Muscle layer of colon (tissue), 2 donors: ENCODE measurements around the gene HORMAD2.

Experiments
- H3K27ac ChIP-seq: one replicate; pipeline ENCODE4 v1.7.0; 2013; ENCODE audit warnings: low read depth, mild to moderate bottlenecking, low read length, moderate library complexity
- H3K27me3 ChIP-seq, 2 donors: one replicate each; pipeline ENCODE4 v1.7.0; 2013; ENCODE audit warnings: low read length in 2 of 2, mild to moderate bottlenecking in 2 of 2; ENCODE audit not compliant: insufficient read depth in 2 of 2, control insufficient read depth in 1 of 2
- H3K36me3 ChIP-seq: one replicate; pipeline ENCODE4 v1.7.0; 2013; ENCODE audit warnings: mild to moderate bottlenecking, low read length; ENCODE audit not compliant: insufficient read depth
- H3K4me1 ChIP-seq: one replicate; pipeline ENCODE4 v1.7.0; 2013; ENCODE audit warnings: mild to moderate bottlenecking, low read length; ENCODE audit not compliant: insufficient read depth
- H3K4me3 ChIP-seq, 2 donors: one replicate each; pipeline ENCODE4 v1.7.0; 2013; ENCODE audit warnings: low read length in 2 of 2, low read depth in 1 of 2, mild to moderate bottlenecking in 1 of 2, moderate library complexity in 1 of 2
- H3K9ac ChIP-seq: one replicate; pipeline ENCODE4 v1.7.0; 2013; ENCODE audit warnings: low read length
- H3K9me3 ChIP-seq: one replicate; pipeline ENCODE4 v1.7.0; 2013; ENCODE audit warnings: mild to moderate bottlenecking, low read length
- donor health status: abdominal sarcoma.
- donor health status: Adenocarcinoma of cecum.

HORMAD2 gene

DNA sequence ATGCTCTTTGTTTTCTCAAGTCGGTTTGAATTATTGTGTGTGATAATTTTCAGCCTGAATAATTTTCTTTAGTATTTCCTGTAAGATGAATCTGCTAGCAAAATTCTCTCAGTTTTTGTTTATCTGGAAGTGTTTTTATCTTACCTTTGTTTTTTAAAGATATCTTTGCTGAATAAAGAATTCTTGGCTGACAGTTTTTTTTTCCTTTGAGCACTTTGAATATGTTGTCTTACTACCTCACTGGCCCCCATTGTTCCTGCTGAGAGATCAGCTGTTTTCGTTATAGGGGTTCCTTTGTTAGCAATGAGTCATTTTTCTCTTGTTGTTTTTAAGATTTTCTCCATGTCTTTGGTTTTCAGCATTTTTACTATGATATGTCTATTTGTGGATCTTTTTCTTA is 63.0 kb downstream of the HORMAD2 start:
- no peak overlapping the region for H3K4me3 ChIP-seq
- H3K27ac ChIP-seq: no peak overlapping the region
- no peaks in the 10 kb centered on the region for H3K27me3 ChIP-seq
- no peak overlapping the region for H3K9ac ChIP-seq
- H3K9me3 ChIP-seq: no peaks in the 10 kb centered on the region
- no peaks in the 10 kb centered on the region for H3K36me3 ChIP-seq
- no peaks in the 10 kb centered on the region for H3K4me1 ChIP-seq

- no peak overlapping the region for H3K27ac ChIP-seq
- no peak overlapping the region for H3K4me3 ChIP-seq
- H3K36me3 ChIP-seq: no peaks in the 10 kb centered on the region
- H3K27me3 ChIP-seq: no peaks in the 10 kb centered on the region
- no peaks in the 10 kb centered on the region for H3K4me1 ChIP-seq
- H3K9me3 ChIP-seq: no peaks in the 10 kb centered on the region
- H3K9ac ChIP-seq: no peak overlapping the region
Measured at GRCh38 chr22:30144391-30144790, 64.1 kb downstream of the HORMAD2 start.

GRCh38 chr22:30150212-30150611 is 69.9 kb downstream of the HORMAD2 start:
- Histone ChIP-seq H3K9ac (no peak overlapping the region), H3K27me3 (no peaks in the 10 kb centered on the region), H3K9me3 (no peaks in the 10 kb centered on the region), H3K4me3 (no peak overlapping the region), H3K27ac (no peak overlapping the region), H3K36me3 (no peaks in the 10 kb centered on the region), H3K4me1 (no peaks in the 10 kb centered on the region)

DNA sequence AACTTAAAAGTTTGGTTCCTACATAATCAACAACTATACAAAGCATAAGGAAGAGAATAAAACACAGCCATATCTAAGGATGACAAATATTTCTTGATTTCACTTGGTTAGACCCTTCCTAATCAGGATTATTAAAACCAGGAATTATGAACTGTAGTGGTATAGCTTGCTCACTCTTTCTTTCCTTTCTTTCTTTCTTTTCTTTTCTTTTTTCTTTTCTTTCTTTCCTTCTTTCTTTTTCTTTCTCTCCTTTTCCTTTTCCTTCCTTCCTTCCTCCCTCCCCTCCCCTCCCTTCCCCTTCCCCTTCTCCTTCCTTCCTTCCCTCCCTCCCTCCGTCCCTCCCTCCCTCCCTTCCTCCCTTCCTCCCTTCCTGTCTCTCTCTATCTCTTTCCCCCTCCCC is 78.0 kb downstream of the HORMAD2 start:
- Histone ChIP-seq H3K9ac (no peak overlapping the region), H3K27ac (no peak overlapping the region), H3K9me3 (no peaks in the 10 kb centered on the region), H3K27me3 (no peaks in the 10 kb centered on the region), H3K4me1 (no peaks in the 10 kb centered on the region), H3K36me3 (no peaks in the 10 kb centered on the region), H3K4me3 (no peak overlapping the region)

DNA sequence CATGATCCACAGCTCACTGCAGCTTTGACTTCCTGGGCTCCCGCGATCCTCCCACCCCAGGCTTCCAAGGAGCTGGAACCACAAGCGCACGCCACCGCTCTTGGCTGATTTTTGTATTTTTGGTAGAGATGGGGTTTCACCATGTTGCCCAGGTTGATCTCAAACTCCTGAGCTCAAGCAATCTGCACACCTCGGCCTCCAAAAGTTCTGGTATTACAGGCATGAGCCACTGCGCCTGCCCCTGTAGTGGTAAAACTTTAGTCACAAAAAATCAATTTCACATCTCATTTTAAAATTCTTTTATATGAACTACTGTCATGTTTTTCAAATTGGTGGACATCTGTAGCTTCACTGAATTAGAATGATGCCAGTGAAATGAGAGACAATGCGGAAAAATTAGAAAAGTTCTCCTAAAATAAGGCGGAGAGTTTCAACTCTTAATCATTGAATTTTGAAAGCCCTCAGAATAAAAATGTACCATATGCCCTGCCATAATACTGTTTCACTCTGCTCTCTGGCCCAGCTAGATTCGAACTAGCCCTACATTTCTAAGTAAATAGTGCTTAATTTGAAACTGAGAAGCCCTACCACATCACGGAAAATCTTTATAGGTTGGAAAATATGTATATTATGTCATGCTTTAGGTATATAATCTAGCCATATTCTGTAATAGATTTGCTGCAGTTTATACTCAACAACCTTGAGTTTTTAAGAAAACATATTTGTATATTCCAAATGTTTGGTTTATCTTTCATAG is 78.7 kb downstream of the HORMAD2 start:
- H3K4me3 ChIP-seq: no peak overlapping the region
- no peak overlapping the region for H3K27ac ChIP-seq
- no peaks in the 10 kb centered on the region for H3K9me3 ChIP-seq
- no peaks in the 10 kb centered on the region for H3K27me3 ChIP-seq
- no peaks in the 10 kb centered on the region for H3K4me1 ChIP-seq
- H3K9ac ChIP-seq: no peak overlapping the region
- H3K36me3 ChIP-seq: no peaks in the 10 kb centered on the region

DNA sequence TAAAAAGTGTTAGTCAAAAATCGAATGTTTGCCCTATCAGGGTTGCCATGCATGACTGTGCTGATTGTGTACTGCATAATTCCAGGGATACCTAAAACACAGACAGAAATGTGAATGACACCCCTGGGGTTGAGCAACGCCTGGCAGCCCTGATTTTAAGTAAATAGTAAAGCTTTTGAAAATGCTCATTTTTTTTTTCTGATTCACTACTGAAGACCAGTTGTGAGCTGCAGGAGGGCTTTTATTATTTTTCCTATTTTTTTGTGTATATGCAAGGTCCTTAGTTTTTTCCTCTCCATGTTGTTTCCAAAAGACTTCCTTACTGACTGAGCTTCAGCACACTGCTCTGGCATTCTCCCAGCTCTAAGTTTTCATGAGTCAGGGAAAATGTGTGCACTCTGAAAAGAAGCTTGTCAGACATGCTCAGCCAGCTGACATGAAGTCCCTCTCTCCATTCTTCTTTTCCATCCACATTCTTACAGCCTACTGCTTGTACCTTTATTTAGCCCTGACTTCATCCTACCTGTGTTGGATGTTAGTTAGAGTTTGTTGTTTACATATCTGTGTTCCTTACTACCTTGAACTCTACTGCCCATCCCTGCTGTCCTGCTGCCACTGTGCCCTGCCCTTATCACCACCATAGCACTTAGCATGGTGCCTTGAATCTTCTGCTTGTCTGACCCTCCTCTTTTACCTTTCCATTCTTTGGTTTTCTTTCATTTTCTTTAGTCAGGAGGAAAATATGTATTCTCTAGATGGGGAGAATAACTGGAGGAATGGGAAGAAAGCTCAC is 79.5 kb downstream of the HORMAD2 start:
- H3K9ac ChIP-seq: no peak overlapping the region
- H3K4me3 ChIP-seq: no peak overlapping the region
- no peaks in the 10 kb centered on the region for H3K9me3 ChIP-seq
- no peaks in the 10 kb centered on the region for H3K4me1 ChIP-seq
- H3K27ac ChIP-seq: no peak overlapping the region
- no peaks in the 10 kb centered on the region for H3K36me3 ChIP-seq
- no peaks in the 10 kb centered on the region for H3K27me3 ChIP-seq

DNA sequence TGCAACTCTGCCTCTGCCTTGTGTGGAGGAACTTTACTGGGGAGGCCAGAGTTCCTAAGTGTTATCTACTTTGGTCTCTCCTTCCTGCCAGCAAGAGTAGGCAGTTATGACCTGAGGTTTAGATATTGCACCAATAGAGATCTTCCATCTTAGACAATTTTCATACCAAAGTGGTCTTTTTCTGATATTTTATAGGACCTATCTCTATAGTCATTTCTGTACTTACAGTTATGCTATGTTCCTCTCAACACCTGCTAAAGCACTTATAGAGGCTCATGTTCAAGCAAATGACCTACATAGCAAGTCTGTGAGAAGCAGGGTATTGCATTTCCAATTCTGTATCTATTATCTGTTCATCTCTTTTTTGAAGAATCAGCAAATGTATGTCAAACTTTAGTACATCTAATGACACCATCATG is 80.8 kb downstream of the HORMAD2 start:
- Histone ChIP-seq H3K27me3 (no peaks in the 10 kb centered on the region), H3K36me3 (no peaks in the 10 kb centered on the region), H3K27ac (no peak overlapping the region), H3K4me3 (no peak overlapping the region), H3K9me3 (no peaks in the 10 kb centered on the region), H3K4me1 (no peaks in the 10 kb centered on the region), H3K9ac (no peak overlapping the region)

GRCh38 chr22:30167296-30167695 is 87.0 kb downstream of the HORMAD2 start:
- Histone ChIP-seq H3K4me1 (no peaks in the 10 kb centered on the region), H3K9ac (no peak overlapping the region), H3K36me3 (no peaks in the 10 kb centered on the region), H3K27ac (no peak overlapping the region), H3K27me3 (no peaks in the 10 kb centered on the region), H3K4me3 (no peak overlapping the region), H3K9me3 (no peaks in the 10 kb centered on the region)

GRCh38 chr22:30167734-30168133 is 87.5 kb downstream of the HORMAD2 start:
- Histone ChIP-seq H3K27me3 (no peaks in the 10 kb centered on the region), H3K36me3 (no peaks in the 10 kb centered on the region), H3K9me3 (no peaks in the 10 kb centered on the region)

DNA sequence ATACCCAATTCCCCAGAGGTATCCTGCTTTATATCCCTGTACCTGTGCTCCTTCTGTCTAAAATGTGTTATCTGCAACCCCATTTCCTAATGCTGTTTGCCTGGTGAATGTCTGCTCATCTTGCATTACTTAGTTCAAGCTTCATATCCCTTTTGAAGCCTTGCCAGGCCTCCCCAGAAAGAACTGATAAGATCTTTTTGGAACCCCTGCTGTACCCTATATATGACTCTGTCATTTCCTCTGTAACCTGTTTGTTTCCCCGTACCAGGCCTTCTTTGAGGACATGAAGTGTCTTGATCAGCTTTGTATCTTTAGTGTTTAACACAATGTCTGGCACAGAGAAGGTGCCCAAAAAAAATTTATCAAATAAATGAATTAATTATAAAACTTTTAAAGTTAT is 88.7 kb downstream of the HORMAD2 start:
- H3K27me3 ChIP-seq: no peaks in the 10 kb centered on the region
- no peaks in the 10 kb centered on the region for H3K36me3 ChIP-seq
- H3K4me1 ChIP-seq: no peaks in the 10 kb centered on the region
- H3K27ac ChIP-seq: no peak overlapping the region
- no peak overlapping the region for H3K9ac ChIP-seq
- H3K9me3 ChIP-seq: no peaks in the 10 kb centered on the region
- no peak overlapping the region for H3K4me3 ChIP-seq

More at GRCh38 chr22:30167734-30168133, 87.5 kb downstream of the HORMAD2 start:
- no peak overlapping the region for H3K9ac ChIP-seq
- H3K27ac ChIP-seq: no peak overlapping the region
- H3K4me1 ChIP-seq: no peaks in the 10 kb centered on the region
- H3K4me3 ChIP-seq: no peak overlapping the region

DNA sequence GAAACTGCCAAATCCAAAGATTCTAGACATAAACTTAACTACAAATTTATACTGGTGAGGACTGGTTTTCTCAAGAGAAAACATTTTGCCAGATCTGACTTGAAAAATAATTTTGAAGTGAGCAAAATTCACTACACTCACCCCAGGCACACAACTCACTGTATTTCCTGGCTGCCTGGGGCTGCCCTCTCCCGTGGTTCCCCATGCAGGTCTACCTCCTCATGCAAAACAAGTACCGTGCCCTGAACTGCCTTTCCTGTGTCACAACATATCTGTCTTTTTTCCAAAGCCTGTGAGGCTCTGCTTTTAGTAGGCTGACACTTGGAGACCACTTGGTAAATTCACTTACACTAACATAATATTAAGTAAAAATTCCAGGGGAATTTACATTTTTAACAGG is 89.9 kb downstream of the HORMAD2 start:
- Histone ChIP-seq H3K9ac (no peak overlapping the region), H3K27me3 (no peaks in the 10 kb centered on the region), H3K9me3 (no peaks in the 10 kb centered on the region), H3K27ac (no peak overlapping the region), H3K4me1 (no peaks in the 10 kb centered on the region), H3K4me3 (no peak overlapping the region), H3K36me3 (no peaks in the 10 kb centered on the region)
